NCI-H524 (cell line): ENCODE results near the gene SMYD3.

Source experiments
- DNase-seq, 2 experiments: peaks; one replicate each; lab custom pipeline; 2025; lab: John Stamatoyannopoulos, UW

SMYD3 gene

GRCh38 chr1:245915406-245915805, 591.7 kb downstream of the SMYD3 start:
- DNase-seq, result peak; percentile 68 to 84

GRCh38 chr1:245908543-245908942, 598.5 kb downstream of the SMYD3 start:
- no peak for DNase-seq

DNA sequence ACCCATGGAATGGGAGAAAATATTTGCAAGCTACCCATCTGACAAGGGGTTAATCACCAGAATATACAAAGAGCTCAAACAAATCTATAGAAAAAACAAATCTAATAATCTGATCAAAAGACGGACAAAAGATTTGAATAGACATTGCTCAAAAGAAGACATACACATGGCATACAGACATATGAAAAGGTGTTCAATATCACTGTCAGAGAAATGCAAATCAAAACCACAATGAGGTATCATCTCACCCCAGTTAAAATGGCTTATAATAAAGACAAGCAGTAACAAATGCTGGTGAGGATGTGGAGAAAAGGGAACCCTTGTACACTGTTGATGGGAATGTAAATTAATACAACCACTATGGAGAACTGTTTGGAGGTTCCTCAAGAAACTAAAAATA, 600.9 kb downstream of the SMYD3 start:
- no peak for DNase-seq

GRCh38 chr1:245903851-245904250, 603.2 kb downstream of the SMYD3 start:
- no peak for DNase-seq

DNA sequence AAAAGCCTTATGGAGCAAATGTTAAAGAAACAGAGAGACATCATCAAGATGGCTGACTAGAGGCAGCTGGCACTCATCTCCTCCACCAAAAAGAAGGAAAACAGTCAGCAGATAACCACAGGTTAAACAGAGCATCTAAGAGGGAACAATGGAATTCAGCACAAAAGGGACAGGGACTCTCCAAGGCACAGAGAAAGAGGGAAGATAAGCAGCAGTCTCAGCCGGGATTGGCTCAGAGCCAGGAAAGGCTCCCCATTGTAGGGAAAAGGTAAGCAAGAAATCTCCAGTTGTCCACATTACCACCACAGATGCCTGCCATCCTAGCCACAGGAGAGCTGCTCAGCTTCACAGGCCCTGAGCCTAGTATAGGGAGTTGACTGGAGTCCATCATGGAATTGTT, 605.5 kb downstream of the SMYD3 start:
- no peak for DNase-seq

DNA sequence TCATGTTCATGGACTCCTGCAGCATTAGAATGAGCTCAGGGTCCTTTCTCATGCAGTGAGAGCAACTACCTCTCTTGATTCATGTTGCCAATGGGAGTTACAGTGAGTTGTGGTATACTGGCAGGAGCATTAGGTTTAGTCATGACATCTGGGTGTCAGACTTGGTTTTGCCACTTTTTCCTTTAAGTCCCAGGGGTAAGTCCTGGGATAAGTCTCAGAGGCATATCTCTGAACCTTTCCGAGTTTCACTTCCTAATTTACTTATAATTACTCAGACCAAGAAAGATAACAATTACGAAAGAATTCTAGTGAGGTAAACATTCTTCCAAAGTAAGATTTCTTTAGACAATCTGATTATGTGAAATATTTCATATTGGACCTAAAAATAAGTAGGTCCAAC, 606.0 kb downstream of the SMYD3 start:
- no peak for DNase-seq

- no peak for DNase-seq
Observed at GRCh38 chr1:245898581-245898980, 608.5 kb downstream of the SMYD3 start.

GRCh38 chr1:245896258-245896657, 610.8 kb downstream of the SMYD3 start:
- no peak for DNase-seq

DNA sequence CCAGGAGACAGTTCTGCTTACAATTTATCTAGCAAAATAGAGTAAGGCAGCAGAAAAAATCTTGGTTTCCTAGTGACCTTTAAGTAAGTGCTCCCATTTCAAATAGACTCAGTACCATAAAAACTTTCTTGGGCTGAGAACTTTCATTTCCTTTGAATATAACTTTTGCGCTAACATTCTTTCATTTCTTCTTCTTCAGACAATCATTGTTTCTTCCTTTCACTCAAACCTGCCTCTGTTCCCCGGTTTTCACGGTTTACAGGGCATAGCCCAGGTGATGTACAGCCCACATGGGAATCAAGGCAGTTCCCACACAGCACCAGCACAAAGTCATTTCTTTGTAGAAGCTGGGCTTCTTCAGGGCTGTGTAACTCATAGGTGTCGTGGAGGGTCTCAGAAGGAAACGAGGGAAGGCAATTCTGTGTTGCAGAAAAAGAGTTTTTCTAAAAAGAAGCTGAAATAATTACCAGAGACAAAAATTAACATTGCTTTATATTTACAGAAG, 611.6 kb downstream of the SMYD3 start:
- DNase-seq, result no peak

DNA sequence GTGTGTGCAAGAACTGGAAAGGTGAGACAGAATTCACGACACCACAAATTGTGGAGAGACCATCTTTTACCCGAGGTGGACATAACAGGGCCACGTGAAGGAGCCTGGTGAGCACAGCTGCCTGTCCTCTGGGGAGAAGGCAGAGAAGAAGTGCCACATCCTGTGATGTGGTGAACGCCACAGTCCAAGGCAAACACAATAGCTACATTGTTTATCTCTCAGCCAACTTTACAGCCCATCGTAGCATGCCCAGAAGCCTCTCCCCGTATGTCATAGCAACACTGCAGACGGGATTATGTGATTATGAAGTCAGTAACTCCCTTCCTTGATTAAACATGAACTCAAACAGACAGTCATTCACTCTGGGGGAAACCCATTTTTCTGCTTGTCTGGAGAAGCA, 612.2 kb downstream of the SMYD3 start:
- DNase-seq, result no peak

DNA sequence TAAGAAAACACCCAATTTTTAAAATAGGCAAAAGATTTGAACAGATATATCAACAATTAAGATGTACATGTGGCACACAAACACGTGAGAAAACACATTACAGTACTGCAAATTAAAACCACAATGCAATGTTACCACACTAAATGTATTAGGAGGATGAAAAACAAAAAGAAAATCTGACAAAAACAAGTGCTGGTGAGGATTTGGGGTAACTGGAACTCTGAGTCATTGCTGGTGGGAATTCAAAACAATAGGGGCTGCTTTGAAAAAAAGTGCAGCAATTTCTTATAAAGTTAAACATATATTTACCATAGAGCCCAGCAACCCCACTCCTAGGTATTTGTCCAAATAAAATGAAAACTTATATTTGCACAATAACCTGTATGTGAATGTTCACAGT, 614.1 kb downstream of the SMYD3 start:
- DNase-seq, result no peak

DNA sequence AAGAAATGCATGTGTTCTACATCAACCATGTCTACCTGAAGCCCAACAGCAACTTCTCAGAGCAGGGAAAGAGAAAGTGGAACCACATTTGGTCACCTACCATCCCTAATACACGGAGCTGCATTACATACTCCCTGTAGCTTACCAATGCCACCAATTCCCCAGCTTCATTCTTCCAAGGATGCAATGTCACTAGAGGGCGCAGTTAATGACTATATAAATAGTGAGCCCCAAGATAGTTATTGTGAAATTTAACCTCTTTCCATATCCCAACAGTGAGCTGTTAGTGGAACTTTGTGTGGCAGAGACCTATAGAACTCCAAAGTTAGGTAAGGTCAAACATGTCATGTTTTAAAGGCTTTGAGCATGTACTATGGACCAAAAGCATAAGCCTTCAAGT, 618.3 kb downstream of the SMYD3 start:
- DNase-seq, result peak; percentile 2 to 35

DNA sequence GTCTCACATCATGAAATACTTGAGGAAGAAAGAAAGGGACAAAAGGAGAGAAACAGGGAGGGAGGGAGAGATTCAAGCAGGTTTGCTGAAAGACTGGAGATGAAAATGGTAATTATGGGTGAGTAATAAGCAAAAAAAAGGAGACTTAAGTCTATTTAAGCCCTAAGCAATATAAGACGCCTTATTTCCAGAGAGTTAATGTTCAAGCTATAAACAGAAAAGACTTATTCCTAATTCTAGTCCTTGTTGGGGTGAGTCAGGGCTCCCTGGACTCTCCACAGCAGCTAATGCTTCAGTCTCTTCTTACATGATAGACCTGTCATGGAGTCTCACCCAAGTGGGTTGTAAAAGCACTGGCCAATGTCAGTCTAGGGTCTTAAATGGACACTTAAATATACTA, 619.2 kb downstream of the SMYD3 start:
- DNase-seq, result no peak

DNA sequence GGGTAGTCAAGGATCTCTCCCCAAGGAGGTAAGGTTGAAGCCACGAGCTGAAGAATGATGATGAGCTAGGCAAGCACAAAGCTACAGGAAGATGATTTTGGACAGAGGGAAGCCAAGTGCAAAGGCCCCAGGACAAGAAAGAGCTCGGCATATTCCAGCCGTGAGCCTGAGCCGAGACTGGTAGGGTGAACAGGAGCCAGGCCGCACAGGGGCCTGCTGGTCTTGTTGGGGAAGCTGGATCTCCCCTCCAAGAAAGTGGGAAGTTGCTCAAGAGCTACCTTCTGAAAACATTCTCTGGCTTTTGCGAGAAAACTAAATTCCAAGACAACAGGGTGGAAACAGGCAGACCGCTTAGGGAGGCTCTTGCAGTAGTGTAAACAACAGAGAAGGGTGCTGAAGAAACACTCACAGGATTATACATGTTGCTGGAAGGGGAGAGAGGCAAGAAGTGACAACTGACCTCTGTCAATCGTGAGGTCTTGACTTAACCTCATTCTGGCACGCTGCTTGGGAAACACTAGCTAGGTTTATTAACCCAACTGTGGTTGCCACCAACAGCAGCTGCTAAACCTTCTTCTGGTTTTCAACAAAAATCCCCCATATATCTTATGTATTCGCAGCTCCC, 625.2 kb downstream of the SMYD3 start:
- no peak for DNase-seq

GRCh38 chr1:245880754-245881403, 626.2 kb downstream of the SMYD3 start:
- DNase-seq, result no peak

DNA sequence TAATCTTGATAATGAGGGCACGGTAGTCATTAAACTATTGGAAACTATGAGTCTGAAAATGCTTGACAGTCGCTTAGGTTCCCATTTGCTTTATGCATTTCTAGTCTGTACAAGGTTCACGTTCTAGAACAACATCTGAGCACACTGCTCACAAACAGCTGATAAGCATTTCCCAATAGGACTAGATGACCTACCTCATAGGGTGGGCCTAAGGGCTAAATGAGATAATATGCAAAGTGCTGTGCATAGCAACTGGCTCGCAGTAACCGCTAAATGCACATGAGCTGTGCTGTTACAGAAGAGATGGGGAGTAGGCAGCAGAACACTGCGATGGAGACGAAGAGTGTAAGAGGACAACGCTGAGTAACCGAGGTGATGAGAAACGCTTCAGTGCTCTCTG, 628.0 kb downstream of the SMYD3 start:
- no peak for DNase-seq

DNA sequence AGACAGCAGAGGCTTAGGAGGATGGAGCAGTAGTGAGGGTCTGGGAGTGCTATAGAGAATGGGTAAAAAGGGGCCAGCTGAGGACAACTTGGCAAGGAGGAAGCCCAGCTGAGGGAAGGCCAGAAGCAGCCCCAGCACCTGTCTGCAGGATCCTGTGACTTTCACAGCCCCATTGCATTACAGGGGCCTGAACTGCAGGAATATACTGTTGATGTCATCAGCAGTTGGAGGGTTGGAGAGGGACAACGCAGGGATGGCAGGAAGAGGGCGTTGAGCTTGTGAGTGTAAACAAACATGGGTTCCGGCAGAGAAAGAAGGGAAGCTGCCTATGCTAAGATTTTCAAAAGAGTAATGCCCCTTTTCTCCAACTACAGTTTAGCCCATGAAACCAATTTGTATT, 628.5 kb downstream of the SMYD3 start:
- DNase-seq, result no peak

DNA sequence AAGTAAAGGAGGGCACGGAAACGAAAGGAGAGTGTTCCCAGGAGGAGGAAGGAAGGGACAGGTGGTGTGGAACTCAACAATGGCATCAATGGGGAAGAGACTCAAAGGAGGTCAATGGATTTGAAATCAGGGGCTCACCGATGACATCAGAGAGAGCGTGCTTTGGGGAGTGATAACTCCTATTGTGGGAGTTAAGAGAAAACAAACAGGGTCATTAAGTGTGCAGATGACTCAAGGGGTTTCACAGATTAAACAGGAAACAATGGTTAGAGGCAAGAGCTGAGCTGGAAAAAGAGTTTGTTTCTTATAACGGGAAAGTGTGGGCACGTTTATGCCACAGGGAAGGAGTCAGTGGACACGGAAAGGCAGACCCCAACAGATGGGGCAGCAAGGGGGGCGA, 629.1 kb downstream of the SMYD3 start:
- DNase-seq, result no peak

DNA sequence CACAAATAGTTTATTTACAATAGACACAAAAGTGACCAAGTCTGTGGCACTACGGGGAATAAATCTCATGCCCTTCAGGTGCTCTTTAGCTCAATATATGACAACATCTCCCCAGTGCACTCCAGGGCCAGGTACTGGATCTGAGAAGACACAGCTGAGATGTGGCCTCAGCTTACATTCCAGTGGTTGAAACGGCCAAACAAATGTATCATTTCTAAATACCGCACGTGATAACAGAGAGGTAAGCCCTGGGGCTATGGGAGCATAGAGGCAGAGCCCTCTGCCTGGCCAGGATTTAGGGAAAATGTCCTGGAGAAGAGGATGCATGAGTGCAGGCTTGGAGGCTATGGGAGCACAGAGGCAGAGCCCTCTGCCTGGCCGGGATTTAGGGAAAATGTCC, 630.5 kb downstream of the SMYD3 start:
- DNase-seq, result no peak

DNA sequence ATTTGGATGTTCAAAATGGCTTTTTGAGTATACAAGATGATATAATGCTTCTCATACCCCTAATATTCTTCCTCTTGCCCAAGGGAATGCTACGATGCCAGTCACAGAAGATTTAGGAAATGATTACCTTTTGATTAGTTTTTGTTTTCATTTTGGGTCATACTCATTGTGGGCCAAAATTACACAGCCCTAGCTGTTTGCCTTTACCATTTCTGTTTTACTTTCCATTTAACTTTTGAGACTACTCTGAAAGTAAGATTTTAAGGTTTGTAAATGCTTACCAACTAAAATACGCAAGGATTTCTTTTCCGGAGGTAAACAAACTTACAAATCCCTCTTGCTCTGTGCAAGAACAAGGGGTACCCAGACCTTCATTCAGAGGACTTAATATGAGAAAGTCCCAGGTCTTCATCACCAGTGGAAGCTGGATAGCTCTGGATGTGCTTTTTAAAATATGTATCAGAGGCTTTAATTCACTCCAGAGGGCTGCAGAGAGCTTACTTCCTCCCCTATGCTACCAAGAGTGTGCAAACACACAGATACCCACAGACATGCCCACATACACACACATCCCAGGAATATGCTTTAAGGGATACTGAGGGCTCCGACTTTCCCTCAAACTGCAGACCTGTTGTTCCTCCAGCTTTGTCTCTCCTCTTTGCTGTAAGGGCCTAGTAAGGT, 631.4 kb downstream of the SMYD3 start:
- no peak for DNase-seq

GRCh38 chr1:245874942-245875580, 632.0 kb downstream of the SMYD3 start:
- no peak for DNase-seq

DNA sequence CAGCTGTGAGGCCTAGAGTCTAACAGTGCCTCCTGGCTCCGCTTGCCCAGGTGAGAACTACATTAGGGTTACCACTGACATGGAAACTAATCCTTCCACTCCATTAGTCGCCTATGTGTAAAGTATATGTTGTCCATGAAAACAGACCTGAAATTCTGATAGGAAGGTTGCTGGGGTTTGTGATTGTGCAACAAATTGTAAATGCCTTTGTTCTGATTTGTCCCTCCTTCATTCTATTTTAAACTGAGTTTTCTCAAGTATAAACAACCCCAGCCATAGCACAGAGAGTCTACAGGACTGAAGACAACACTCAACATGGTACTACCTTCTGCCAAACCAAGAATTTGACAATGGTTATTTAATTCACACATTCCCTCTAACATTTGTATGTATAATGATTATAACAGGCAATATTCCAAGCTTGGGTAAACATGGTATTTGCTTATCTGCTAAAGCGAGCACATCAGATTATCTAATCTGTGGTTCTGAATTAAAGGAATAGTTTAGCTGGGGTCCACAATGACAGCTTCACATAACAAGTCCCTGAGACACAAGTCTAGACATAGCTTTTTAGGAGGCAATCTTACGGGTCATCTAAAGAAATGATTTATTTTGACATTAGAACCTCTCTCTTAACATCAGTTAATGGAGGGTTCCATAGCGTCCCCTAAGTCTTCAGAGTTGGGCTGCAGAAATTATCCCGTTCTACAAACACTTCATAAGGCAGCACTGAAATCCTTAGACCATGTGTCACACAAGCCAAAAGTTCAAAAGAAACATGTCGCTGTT, 633.0 kb downstream of the SMYD3 start:
- DNase-seq, result no peak
